GM19397 (cell line): ENCODE results near the gene PRAMEF14.
"Not testable (repeated sequence)": the region's sequence is repeated elsewhere in the genome, so short reads cannot be mapped to it uniquely, and the experiment has no call there.

ENCODE experiments used
- ATAC-seq: cut with Tn5 transposase; IDR thresholded peaks from one replicate; pipeline ENCODE4 v1.9.1; 2021; ENCODE audit warnings: mild to moderate bottlenecking, moderate library complexity; ENCODE audit not compliant: unreplicated experiment

PRAMEF14 gene

GRCh38 chr1:13347034-13347433, at the start of gene PRAMEF14:
Gene PRAMEF14, minus strand, starts transcription at chr1:13347134. Its CDS starts 1,820 bp downstream, at chr1:13345314.
- ATAC-seq = not testable (repeated sequence)

GRCh38 chr1:13395311-13395710, 48.4 kb upstream of the PRAMEF14 start:
- not testable (repeated sequence) for ATAC-seq

DNA sequence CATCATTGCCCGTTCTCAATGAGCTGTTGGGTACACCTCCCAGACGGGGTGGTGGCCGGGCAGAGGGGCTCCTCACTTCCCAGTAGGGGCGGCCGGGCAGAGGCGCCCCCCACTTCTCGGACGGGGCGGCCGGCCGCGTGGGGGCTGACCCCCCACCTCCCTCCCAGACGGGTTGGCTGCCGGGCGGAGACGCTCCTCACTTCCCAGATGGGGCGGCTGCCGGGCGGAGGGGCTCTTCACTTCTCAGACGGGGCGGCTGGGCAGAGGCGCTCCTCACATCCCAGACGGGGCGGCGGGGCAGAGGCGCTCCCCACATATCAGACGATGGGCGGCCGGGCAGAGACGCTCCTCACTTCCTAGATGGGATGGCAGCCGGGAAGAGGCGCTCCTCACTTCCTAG, 47.8 kb upstream of the PRAMEF14 start:
- ATAC-seq = not testable (repeated sequence)

DNA sequence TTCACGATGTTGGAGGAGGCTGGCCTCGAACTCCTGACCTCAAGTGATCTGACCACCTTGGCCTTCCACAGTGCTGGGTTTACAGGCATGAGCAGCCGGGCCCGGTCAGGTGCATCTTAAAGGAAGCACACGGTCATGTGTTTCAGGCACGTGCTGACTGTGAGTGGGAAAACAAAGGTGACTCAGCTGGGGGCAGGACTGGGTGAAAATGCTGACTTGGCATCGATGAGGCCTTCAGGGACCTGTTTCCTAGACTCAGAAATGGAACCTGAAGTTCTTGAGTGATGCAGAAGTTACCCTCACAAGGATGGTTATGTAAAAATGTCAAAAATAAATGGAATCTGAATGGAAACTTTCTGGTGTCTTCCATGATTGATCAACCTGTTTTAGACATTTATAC, 46.1 kb upstream of the PRAMEF14 start:
- not testable (repeated sequence) for ATAC-seq

DNA sequence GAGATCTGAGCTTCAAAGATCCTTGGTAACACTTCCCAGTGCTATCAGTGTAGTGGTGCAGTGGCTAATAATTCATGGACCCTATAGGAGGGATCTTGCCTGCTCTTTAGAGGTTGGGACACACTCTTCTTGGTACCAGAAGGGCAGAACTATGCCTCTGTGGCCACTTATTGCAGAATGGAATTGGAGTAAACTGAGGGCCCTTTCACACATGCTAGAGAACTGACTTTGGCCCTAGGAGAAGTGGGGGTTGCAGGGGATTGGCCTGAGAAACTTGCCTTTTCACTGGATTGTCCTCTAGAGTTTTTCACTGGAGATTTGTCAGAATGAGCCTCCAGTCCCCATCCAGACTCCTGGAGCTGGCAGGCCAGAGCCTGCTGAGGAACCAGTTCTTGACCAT, 42.4 kb upstream of the PRAMEF14 start, which contains the start of gene PRAMEF17:
Gene PRAMEF17 (plus strand): TSS at position 301 of the 400 bp plus-strand sequence. CDS start 26 bp downstream, at position 327.
- not testable (repeated sequence) for ATAC-seq

GRCh38 chr1:13380380-13380779, 33.4 kb upstream of the PRAMEF14 start:
- not testable (repeated sequence) for ATAC-seq

GRCh38 chr1:13378983-13379382, 32.0 kb upstream of the PRAMEF14 start:
- not testable (repeated sequence) for ATAC-seq

DNA sequence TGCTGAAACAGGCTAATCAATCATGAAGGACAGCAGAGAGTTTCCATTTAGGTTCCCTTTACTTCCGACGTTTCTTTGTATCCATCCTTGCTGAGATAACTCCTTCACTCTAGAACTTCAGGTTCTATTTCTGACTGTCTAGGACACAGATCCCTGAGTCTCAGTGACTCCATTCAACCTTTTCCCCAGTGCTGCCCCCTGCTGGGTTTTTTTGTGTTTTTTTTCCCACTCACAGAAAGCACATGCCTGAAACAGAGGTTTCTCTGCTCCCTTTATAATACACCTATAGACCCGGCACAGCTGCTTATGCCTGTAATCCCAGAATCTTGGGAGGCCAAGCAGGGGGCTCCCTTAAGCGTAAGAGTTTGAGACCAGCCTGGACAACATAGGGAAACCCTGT, 21.6 kb upstream of the PRAMEF14 start:
- ATAC-seq = not testable (repeated sequence)

DNA sequence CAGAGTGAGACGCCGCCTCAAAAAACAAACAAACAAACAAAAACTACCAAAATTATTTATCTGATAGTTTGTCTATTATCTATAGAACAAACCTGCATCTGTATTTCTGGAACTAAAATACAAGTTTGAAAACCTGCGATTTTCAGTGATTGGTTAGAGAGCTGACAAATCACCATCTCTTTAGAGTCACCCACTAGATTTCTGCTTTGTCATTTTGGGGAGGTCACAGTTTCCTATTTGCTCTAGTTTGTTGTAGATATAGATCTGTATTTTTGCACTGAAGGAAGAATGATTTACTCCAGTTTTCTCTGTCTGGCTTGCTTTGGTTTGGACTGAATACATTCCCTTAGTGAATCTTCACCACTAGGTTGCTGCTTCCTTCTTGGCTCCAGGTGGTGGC, 19.6 kb upstream of the PRAMEF14 start:
- ATAC-seq = not testable (repeated sequence)

DNA sequence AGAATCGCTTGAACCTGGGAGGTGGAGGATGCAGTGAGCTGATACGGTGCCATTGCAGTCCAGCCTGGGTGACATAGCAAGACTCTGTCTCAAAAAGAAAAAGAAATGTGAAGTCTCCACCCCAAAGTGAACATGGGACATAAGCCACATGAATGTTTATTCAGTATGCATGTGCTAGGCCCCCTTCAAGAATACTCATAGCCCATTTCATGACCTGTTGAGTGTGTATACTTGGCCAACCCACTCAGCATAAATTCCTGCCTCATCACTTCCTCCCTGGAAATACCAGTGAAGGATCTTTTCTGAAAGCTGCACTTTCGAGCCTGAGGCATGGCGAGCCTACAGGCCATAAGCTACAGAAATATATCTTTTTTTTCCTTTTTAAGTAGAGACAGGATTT, 18.0 kb upstream of the PRAMEF14 start:
- not testable (repeated sequence) for ATAC-seq

- ATAC-seq = not testable (repeated sequence)
These were observed 15.4 kb upstream of the PRAMEF14 start for GRCh38 chr1:13362364-13362763.

- not testable (repeated sequence) for ATAC-seq
These were observed 9.8 kb upstream of the PRAMEF14 start for GRCh38 chr1:13356774-13357173.

- ATAC-seq = not testable (repeated sequence)
These were observed 7.5 kb upstream of the PRAMEF14 start for GRCh38 chr1:13354475-13354874.

- not testable (repeated sequence) for ATAC-seq
These were observed 6.5 kb upstream of the PRAMEF14 start for GRCh38 chr1:13353476-13353875.

DNA sequence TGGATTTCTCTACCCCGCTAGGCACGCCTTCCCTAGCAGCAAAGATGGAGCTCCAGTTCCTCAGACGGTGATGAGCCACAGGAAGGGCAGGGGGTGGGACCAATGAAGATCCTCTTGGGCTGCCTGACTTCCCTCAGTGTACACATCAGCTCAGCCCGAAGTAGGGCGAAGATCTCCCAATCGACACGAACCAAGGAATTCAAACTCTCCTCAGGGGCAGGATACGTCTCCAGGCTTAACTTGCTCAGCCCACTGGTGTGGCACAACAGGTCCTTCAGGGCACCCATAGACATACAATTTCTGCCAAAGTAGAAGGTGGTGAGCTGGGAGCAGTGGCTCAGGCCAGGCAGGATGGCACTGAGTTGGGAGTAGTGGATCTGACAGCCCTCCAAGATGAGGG, 4.4 kb downstream of the PRAMEF14 start:
- ATAC-seq = not testable (repeated sequence)

GRCh38 chr1:13315281-13315680, 31.7 kb downstream of the PRAMEF14 start, which contains the start of gene PRAMEF15:
Gene PRAMEF15, plus strand, starts transcription at chr1:13315581. Its CDS starts 2,827 bp downstream, at chr1:13318408.
- not testable (repeated sequence) for ATAC-seq

- ATAC-seq = not testable (repeated sequence)
These were observed 43.7 kb downstream of the PRAMEF14 start, which contains the start of gene PRAMEF33 for GRCh38 chr1:13303239-13303638. Gene PRAMEF33, plus strand, starts transcription at chr1:13303539. Its CDS starts 2,416 bp downstream, at chr1:13305955.

DNA sequence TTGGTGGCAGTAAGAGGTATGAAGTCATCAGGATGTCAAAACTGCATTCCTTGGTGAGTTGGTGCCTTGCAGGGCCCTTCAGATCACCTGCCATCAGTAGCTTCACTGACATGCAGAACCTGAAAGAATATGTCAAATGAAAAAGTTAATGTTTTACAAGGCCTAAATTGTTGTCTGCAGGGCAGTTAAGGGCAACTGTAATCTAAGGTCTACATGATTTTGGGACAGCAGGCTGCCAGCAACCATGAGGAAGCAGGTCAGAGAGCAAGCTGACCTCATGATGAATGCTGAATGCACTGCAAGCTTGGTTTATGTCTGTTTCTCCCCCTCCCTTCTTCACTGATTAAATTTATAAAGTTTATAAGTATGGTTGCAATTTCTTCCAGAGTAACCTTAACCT, 44.7 kb downstream of the PRAMEF14 start:
- not testable (repeated sequence) for ATAC-seq

DNA sequence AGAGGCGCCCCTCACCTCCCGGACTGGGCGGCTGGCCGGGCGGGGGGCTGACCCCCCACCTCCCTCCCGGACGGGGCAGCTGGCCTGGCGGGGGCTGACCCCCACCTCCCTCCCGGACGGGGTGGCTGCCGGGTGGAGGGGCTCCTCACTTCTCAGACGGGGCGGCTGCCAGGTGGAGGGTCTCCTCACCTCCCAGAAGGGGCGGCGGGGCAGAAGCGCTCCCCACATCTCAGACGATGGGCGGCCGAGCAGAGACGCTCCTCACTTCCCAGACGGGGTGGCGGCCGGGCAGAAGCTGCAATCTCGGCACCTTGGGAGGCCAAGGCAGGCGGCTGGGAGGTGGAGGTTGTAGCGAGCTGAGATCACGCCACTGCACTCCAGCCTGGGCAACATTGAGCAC, 48.2 kb downstream of the PRAMEF14 start:
- ATAC-seq = not testable (repeated sequence)

- not testable (repeated sequence) for ATAC-seq
These were observed 49.6 kb downstream of the PRAMEF14 start for GRCh38 chr1:13297216-13297931.
